OCI-LY1 (cell line): ENCODE measurements around the gene TMEM266.

ENCODE experiments used
- H2AFZ ChIP-seq: fragments of 200-600 bp; sonication (generic), shearing (Covaris generic); 2 replicates; pipeline ENCODE4 v1.6.0; 2014; ENCODE audit warnings: antibody characterized with exemption, mild to moderate bottlenecking, low read length
- H3F3A ChIP-seq: fragments of 200-600 bp; sonication (generic), shearing (Covaris generic); 2 replicates; pipeline ENCODE4 v1.6.0; 2014; ENCODE audit warnings: mild to moderate bottlenecking, antibody characterized with exemption, low read length, moderate library complexity; ENCODE audit not compliant: insufficient read depth
- H3K27ac ChIP-seq: fragments of 200-600 bp; sonication (generic); 2 replicates; pipeline ENCODE4 v1.5.1; 2014; ENCODE audit warnings: low read length, mixed run types, mild to moderate bottlenecking, low read depth; ENCODE audit not compliant: poor library complexity, severe bottlenecking
- H3K27me3 ChIP-seq: fragments of 200-600 bp; sonication (generic); 2 replicates; pipeline ENCODE4 v1.6.0; 2014; ENCODE audit warnings: antibody characterized with exemption, mild to moderate bottlenecking, low read length, moderate library complexity; ENCODE audit not compliant: insufficient read depth
- H3K36me3 ChIP-seq: fragments of 200-600 bp; sonication (generic); 2 replicates; pipeline ENCODE4 v1.6.1; 2014; ENCODE audit warnings: mild to moderate bottlenecking, antibody characterized with exemption, low read length, moderate library complexity, mixed read lengths; ENCODE audit not compliant: insufficient read depth
- H3K4me1 ChIP-seq: fragments of 200-600 bp; sonication (generic); 2 replicates; pipeline ENCODE4 v1.5.1; 2014; ENCODE audit warnings: mild to moderate bottlenecking, low read length, moderate library complexity; ENCODE audit not compliant: insufficient read depth, severe bottlenecking
- H3K4me2 ChIP-seq: fragments of 200-600 bp; sonication (generic), shearing (Covaris generic); 2 replicates; pipeline ENCODE4 v1.6.1; 2014; ENCODE audit warnings: low read length
- H3K4me3 ChIP-seq: fragments of 200-600 bp; sonication (generic); 2 replicates; pipeline ENCODE4 v1.5.1; 2014; ENCODE audit warnings: low read length, low read depth, mild to moderate bottlenecking, mixed read lengths; ENCODE audit not compliant: poor library complexity, severe bottlenecking
- H3K79me2 ChIP-seq: fragments of 200-600 bp; shearing (Covaris generic); 2 replicates; pipeline ENCODE4 v1.6.1; 2016; ENCODE audit warnings: mixed run types, low read length, mixed read lengths; ENCODE audit not compliant: insufficient read depth
- H3K9ac ChIP-seq: fragments of 200-600 bp; sonication (generic), shearing (Covaris generic); 2 replicates; pipeline ENCODE4 v1.6.1; 2014; ENCODE audit warnings: mild to moderate bottlenecking, low read length, mixed read lengths
- H3K9me2 ChIP-seq: fragments of 200-600 bp; sonication (generic), shearing (Covaris generic); 2 replicates; pipeline ENCODE4 v1.6.1; 2014; ENCODE audit warnings: low read depth, mild to moderate bottlenecking, low read length, mixed read lengths
- H3K9me3 ChIP-seq: fragments of 200-600 bp; shearing (Covaris generic); 2 replicates; pipeline ENCODE4 v1.6.1; 2014; ENCODE audit warnings: low read length, mixed read lengths
- H4K20me1 ChIP-seq: fragments of 200-600 bp; sonication (generic), shearing (Covaris generic); 2 replicates; pipeline ENCODE4 v1.6.0; 2016; ENCODE audit warnings: mild to moderate bottlenecking, low read length; ENCODE audit not compliant: insufficient read depth
- CTCF ChIP-seq: fragments of 200-600 bp; sonication (generic), shearing (Covaris generic); IDR thresholded peaks from 2 replicates; pipeline ENCODE4 v1.5.1; 2017; ENCODE audit warnings: mild to moderate bottlenecking, antibody characterized with exemption, low read length, moderate library complexity, mixed read lengths
- EZH2 ChIP-seq: fragments of 200-600 bp; sonication (generic), shearing (Covaris generic); IDR thresholded peaks from 2 replicates; pipeline ENCODE4 v1.8.0; 2017; ENCODE audit warnings: borderline replicate concordance, mixed run types, mild to moderate bottlenecking, antibody characterized with exemption, low read length, moderate library complexity, mixed read lengths

TMEM266 gene

DNA sequence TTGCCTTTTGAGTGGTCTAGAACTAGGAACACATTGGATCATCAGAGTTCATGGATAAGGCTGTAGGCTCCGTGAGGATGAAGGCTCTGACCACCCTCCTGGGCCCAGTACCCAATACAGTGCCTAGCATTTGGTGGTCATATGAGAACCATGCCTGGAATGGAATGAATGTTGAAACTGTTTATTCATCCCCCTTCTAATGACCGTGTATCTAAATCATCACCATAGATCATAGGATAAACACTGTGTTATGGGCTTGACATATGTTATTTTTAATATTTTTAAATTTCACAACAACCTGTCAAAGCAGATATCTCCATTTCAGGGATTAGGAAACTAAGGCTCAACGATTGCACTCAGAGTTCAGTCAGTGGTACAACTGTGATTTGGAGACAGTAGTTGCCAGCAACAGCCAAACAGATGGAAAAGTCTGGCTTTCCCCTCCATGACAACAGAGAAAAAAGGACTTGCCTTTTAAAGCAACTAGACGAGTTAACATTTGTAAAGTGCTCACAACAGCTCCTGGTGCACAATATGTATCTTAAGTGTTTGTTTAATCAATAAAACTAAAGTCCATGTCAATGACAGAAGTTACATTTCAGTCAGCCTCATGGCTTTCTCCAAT, 89.6 kb downstream of the TMEM266 start:
- no peaks in the 10 kb centered on the region for H3K9me2 ChIP-seq
- H3K4me1 ChIP-seq, result peaks cover 9% of the 10 kb centered on the region
- no peak for TF ChIP-seq EZH2
- no peak for TF ChIP-seq CTCF
- no peaks in the 10 kb centered on the region for H3F3A ChIP-seq
- no peaks in the 10 kb centered on the region for H4K20me1 ChIP-seq
- no peak overlapping the region for H3K9ac ChIP-seq
- H3K27ac ChIP-seq, result no peak overlapping the region
- H3K9me3 ChIP-seq, result no peaks in the 10 kb centered on the region
- no peaks in the 10 kb centered on the region for H3K36me3 ChIP-seq
- H3K27me3 ChIP-seq, result 0 out of 2 replicates have a peak, but pooled peaks cover 8% of the 10 kb centered on the region
- H3K79me2 ChIP-seq, result no peaks in the 10 kb centered on the region
- H3K4me2 ChIP-seq, result no peak overlapping the region
- H2AFZ ChIP-seq, result no peak overlapping the region
- H3K4me3 ChIP-seq, result no peak overlapping the region

DNA sequence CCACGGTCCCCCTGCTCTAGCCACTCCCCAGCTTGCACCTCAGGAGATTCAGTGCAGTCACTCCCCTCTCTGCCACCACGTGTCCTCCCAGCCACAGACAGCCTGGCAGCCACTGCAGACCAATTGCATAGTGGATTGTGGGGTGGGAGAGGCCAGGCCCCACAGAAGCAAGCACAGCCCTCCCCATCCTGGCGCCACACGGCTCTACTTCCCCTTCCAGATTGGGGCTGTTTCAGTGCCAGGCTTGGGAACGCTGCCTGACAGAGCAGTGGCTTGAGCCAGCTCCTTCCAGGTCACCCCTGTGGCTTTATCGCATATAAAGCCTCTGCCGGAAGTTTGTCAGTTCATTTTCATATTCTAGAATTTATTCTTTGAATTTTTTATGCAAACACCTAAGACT, 90.7 kb downstream of the TMEM266 start:
- H3K9me2 ChIP-seq, result no peaks in the 10 kb centered on the region
- TF ChIP-seq CTCF (no peak), EZH2 (no peak)
- H3K9ac ChIP-seq, result no peak overlapping the region
- H3K4me1 ChIP-seq, result peaks cover 9% of the 10 kb centered on the region
- H3K9me3 ChIP-seq, result no peaks in the 10 kb centered on the region
- H3K79me2 ChIP-seq, result no peaks in the 10 kb centered on the region
- H2AFZ ChIP-seq, result 0 out of 2 replicates have a peak overlapping the region, but pooled peaks have one; percentile 67
- H3K4me3 ChIP-seq, result no peak overlapping the region
- no peak overlapping the region for H3K27ac ChIP-seq
- no peaks in the 10 kb centered on the region for H3K36me3 ChIP-seq
- H3F3A ChIP-seq, result no peaks in the 10 kb centered on the region
- no peaks in the 10 kb centered on the region for H4K20me1 ChIP-seq
- H3K27me3 ChIP-seq, result 0 out of 2 replicates have a peak, but pooled peaks cover under 1% of the 10 kb centered on the region
- peak overlapping the region; percentile 51; the same call in 1 of the 2 replicates for H3K4me2 ChIP-seq

GRCh38 chr15:76150971-76151598, 91.3 kb downstream of the TMEM266 start:
- Histone ChIP-seq H3K9ac (no peak overlapping the region), H3F3A (no peaks in the 10 kb centered on the region), H3K36me3 (no peaks in the 10 kb centered on the region), H2AFZ (0 out of 2 replicates have a peak overlapping the region, but pooled peaks have one; percentile 67), H3K27me3 (no peaks in the 10 kb centered on the region), H3K9me2 (no peaks in the 10 kb centered on the region), H3K79me2 (no peaks in the 10 kb centered on the region), H4K20me1 (no peaks in the 10 kb centered on the region), H3K4me3 (no peak overlapping the region), H3K27ac (no peak overlapping the region), H3K4me1 (peaks cover 9% of the 10 kb centered on the region), H3K4me2 (peak overlapping the region; percentile 51; the same call in 1 of the 2 replicates), H3K9me3 (no peaks in the 10 kb centered on the region)
- TF ChIP-seq CTCF, result peak; percentile 90
- no peak for TF ChIP-seq EZH2
